Type B pancreatic cell (in vitro differentiated cells): ENCODE measurements around the gene MAGI1. TPM values are rescaled to one million over a fixed set of nuclear protein-coding genes. Genes with fewer than 3 reads are reported as not detected.

Experiments
- DNase-seq: peaks from one replicate; pipeline ENCODE4 v3.0.0; 2021; ENCODE audit warnings: mixed read lengths; ENCODE audit not compliant: unreplicated experiment; ENCODE audit errors: extremely low spot score
- H3K27ac Mint-ChIP-seq: 2 replicates; pipeline ENCODE4 v1.8.0; 2021; ENCODE audit warnings: mild to moderate bottlenecking, mixed read lengths
- H3K27me3 Mint-ChIP-seq: 2 replicates; pipeline ENCODE4 v1.8.0; 2021; ENCODE audit warnings: mixed read lengths
- H3K36me3 Mint-ChIP-seq: 2 replicates; pipeline ENCODE4 v1.8.0; 2021; ENCODE audit warnings: mixed read lengths
- H3K4me1 Mint-ChIP-seq: one replicate; pipeline ENCODE4 v1.8.0; 2021; ENCODE audit warnings: mixed read lengths; ENCODE audit not compliant: unreplicated experiment
- H3K4me3 Mint-ChIP-seq: 2 replicates; pipeline ENCODE4 v1.8.0; 2021; ENCODE audit warnings: mild to moderate bottlenecking, mixed read lengths
- H3K9me3 Mint-ChIP-seq: 2 replicates; pipeline ENCODE4 v1.8.0; 2021; ENCODE audit warnings: mixed read lengths
- CTCF ChIP-seq: fragments of 200-600 bp; sonication (generic); conservative IDR thresholded peaks from 2 replicates; pipeline ENCODE4 v1.5.0; 2021; ENCODE audit warnings: antibody characterized with exemption, mild to moderate bottlenecking
- total RNA-seq: library from RNA; stranded (reverse); gene quantifications from 2 replicates; pipeline ENCODE4 v1.2.1, GENCODE V29; 2021; ENCODE audit warnings: low replicate concordance

MAGI1 gene
- total RNA-seq, 1 donor from 2014 or later, result 53.1 TPM

- H3K36me3 Mint-ChIP-seq, result no peaks in the 10 kb centered on the region
- DNase-seq, result no peak
- H3K27ac Mint-ChIP-seq, result peak overlapping the region; percentile 39
- H3K4me3 Mint-ChIP-seq, result peak overlapping the region; percentile 29
- peak; percentile 59 for TF ChIP-seq CTCF
- peaks cover 27% of the 10 kb centered on the region for H3K4me1 Mint-ChIP-seq
- no peaks in the 10 kb centered on the region for H3K9me3 Mint-ChIP-seq
- no peaks in the 10 kb centered on the region for H3K27me3 Mint-ChIP-seq
These were observed 704.6 kb downstream of the MAGI1 start for GRCh38 chr3:65334045-65334665.

- H3K4me3 Mint-ChIP-seq, result peak overlapping the region; percentile 13
- no peaks in the 10 kb centered on the region for H3K9me3 Mint-ChIP-seq
- DNase-seq, result no peak
- peaks cover 26% of the 10 kb centered on the region for H3K4me1 Mint-ChIP-seq
- no peaks in the 10 kb centered on the region for H3K36me3 Mint-ChIP-seq
- H3K27me3 Mint-ChIP-seq, result no peaks in the 10 kb centered on the region
- peak overlapping the region; percentile 85 for H3K27ac Mint-ChIP-seq
- no peak for TF ChIP-seq CTCF
These were observed 707.0 kb downstream of the MAGI1 start for GRCh38 chr3:65331730-65332129.

- Mint-ChIP-seq H3K9me3 (no peaks in the 10 kb centered on the region), H3K27me3 (peaks cover 3% of the 10 kb centered on the region), H3K27ac (no peak overlapping the region), H3K4me1 (peaks cover 19% of the 10 kb centered on the region), H3K4me3 (no peak overlapping the region), H3K36me3 (no peaks in the 10 kb centered on the region)
- DNase-seq, result no peak
- TF ChIP-seq CTCF, result no peak
These were observed 708.6 kb downstream of the MAGI1 start for GRCh38 chr3:65330072-65330471.

- Mint-ChIP-seq H3K27me3 (peaks cover 3% of the 10 kb centered on the region), H3K4me1 (peaks cover 5% of the 10 kb centered on the region), H3K36me3 (no peaks in the 10 kb centered on the region), H3K9me3 (no peaks in the 10 kb centered on the region), H3K4me3 (no peak overlapping the region), H3K27ac (no peak overlapping the region)
- no peak for TF ChIP-seq CTCF
- no peak for DNase-seq
These were observed 710.6 kb downstream of the MAGI1 start for GRCh38 chr3:65328148-65328547.

GRCh38 chr3:65326574-65326973, 712.1 kb downstream of the MAGI1 start:
- no peaks in the 10 kb centered on the region for H3K9me3 Mint-ChIP-seq
- H3K27me3 Mint-ChIP-seq, result peaks cover 5% of the 10 kb centered on the region
- no peak for DNase-seq
- H3K4me1 Mint-ChIP-seq, result peaks cover 5% of the 10 kb centered on the region
- no peaks in the 10 kb centered on the region for H3K36me3 Mint-ChIP-seq
- no peak overlapping the region for H3K27ac Mint-ChIP-seq
- no peak overlapping the region for H3K4me3 Mint-ChIP-seq
- TF ChIP-seq CTCF, result no peak

- Mint-ChIP-seq H3K36me3 (no peaks in the 10 kb centered on the region), H3K9me3 (peaks cover 8% of the 10 kb centered on the region), H3K27ac (no peak overlapping the region), H3K27me3 (peaks cover 5% of the 10 kb centered on the region), H3K4me1 (no peaks in the 10 kb centered on the region), H3K4me3 (no peak overlapping the region)
- TF ChIP-seq CTCF, result no peak
- DNase-seq, result no peak
These were observed 715.8 kb downstream of the MAGI1 start for GRCh38 chr3:65322910-65323309.
